A172 (cell line): Measurements from ENCODE around the gene ANKRD33. TPM values are rescaled to one million over a fixed set of nuclear protein-coding genes. Genes with fewer than 3 reads are reported as not detected.

Experiments used
- DNase-seq: peaks from one replicate; pipeline ENCODE4 v3.0.0-alpha.2; 2015; ENCODE audit warnings: low spot score
- total RNA-seq: library from RNA; depleted of rRNA; stranded (reverse); fragments of >200 nt; shearing (Covaris generic); gene quantifications from 2 replicates; pipeline ENCODE4 v1.2.3, GENCODE V29; 2014

Gene ANKRD33
- total RNA-seq, 1 experiment from 2014 or later, result not detected

GRCh38 chr12:51900323-51900889 is 12.5 kb downstream of the ANKRD33 start:
- no peak for DNase-seq

- no peak for DNase-seq
Measured at GRCh38 chr12:51901121-51901817, 13.4 kb downstream of the ANKRD33 start.

- no peak for DNase-seq
Measured at GRCh38 chr12:51901881-51902280, 14.0 kb downstream of the ANKRD33 start.

GRCh38 chr12:51904951-51905470 is 17.1 kb downstream of the ANKRD33 start:
- no peak for DNase-seq

- DNase-seq, result no peak
Measured at GRCh38 chr12:51905471-51906429, 17.8 kb downstream of the ANKRD33 start.

GRCh38 chr12:51906430-51907082 is 18.7 kb downstream of the ANKRD33 start:
- DNase-seq, result no peak

- no peak for DNase-seq
Measured at GRCh38 chr12:51907083-51907855, 19.4 kb downstream of the ANKRD33 start, which contains the start of gene ACVRL1. TSS of gene ACVRL1 (plus strand) at chr12:51907504. CDS start at chr12:51912475, 4,971 bp downstream.

GRCh38 chr12:51907856-51908425 is 20.0 kb downstream of the ANKRD33 start:
- DNase-seq, result no peak

GRCh38 chr12:51908876-51909592 is 21.1 kb downstream of the ANKRD33 start:
- no peak for DNase-seq

GRCh38 chr12:51910168-51910567 is 22.3 kb downstream of the ANKRD33 start:
- DNase-seq, result no peak

GRCh38 chr12:51910691-51911090 is 22.8 kb downstream of the ANKRD33 start:
- DNase-seq, result no peak

- no peak for DNase-seq
Measured at GRCh38 chr12:51911307-51911706, 23.4 kb downstream of the ANKRD33 start.

GRCh38 chr12:51911788-51912711 is 24.1 kb downstream of the ANKRD33 start:
- DNase-seq, result peak; percentile 46

GRCh38 chr12:51913071-51914033 is 25.4 kb downstream of the ANKRD33 start:
- DNase-seq, result no peak

GRCh38 chr12:51914034-51914923 is 26.4 kb downstream of the ANKRD33 start:
- no peak for DNase-seq

- DNase-seq, result no peak
Measured at GRCh38 chr12:51915003-51915625, 27.2 kb downstream of the ANKRD33 start.
